T follicular helper cell (primary cell): ENCODE data around the gene EXOSC2.

ENCODE experiments used
- DNase-seq: peaks from one replicate; pipeline ENCODE4 v3.0.0-alpha.2; 2020; ENCODE audit warnings: low read depth

EXOSC2 gene

GRCh38 chr9:130696996-130697395 lies 3.4 kb downstream of the EXOSC2 start:
- no peak for DNase-seq

- DNase-seq = no peak
Measured at GRCh38 chr9:130698514-130698913, 4.9 kb downstream of the EXOSC2 start.

- no peak for DNase-seq
Measured at GRCh38 chr9:130699047-130699446, 5.5 kb downstream of the EXOSC2 start.

- DNase-seq = peak; percentile 58
Measured at GRCh38 chr9:130701059-130702022, 7.8 kb downstream of the EXOSC2 start.

- no peak for DNase-seq
Measured at GRCh38 chr9:130703501-130703900, 9.9 kb downstream of the EXOSC2 start.

GRCh38 chr9:130707225-130707976 lies 13.8 kb downstream of the EXOSC2 start:
- peak; percentile 65 for DNase-seq

- DNase-seq = no peak
Measured at GRCh38 chr9:130710822-130711352, 17.3 kb downstream of the EXOSC2 start.

GRCh38 chr9:130711469-130711868 lies 17.9 kb downstream of the EXOSC2 start:
- no peak for DNase-seq

- DNase-seq = peak; percentile 92
Measured at GRCh38 chr9:130712564-130713285, 19.1 kb downstream of the EXOSC2 start.

GRCh38 chr9:130713286-130713960 lies 19.8 kb downstream of the EXOSC2 start:
- DNase-seq = no peak

- no peak for DNase-seq
Measured at GRCh38 chr9:130714586-130715110, 21.1 kb downstream of the EXOSC2 start.

GRCh38 chr9:130715270-130715669 lies 21.7 kb downstream of the EXOSC2 start:
- no peak for DNase-seq

GRCh38 chr9:130718562-130718961 lies 25.0 kb downstream of the EXOSC2 start:
- DNase-seq = no peak

- DNase-seq = no peak
Measured at GRCh38 chr9:130720762-130721161, 27.2 kb downstream of the EXOSC2 start.

- DNase-seq = no peak
Measured at GRCh38 chr9:130728721-130729120, 35.1 kb downstream of the EXOSC2 start.

- no peak for DNase-seq
Measured at GRCh38 chr9:130729145-130729544, 35.6 kb downstream of the EXOSC2 start.

- DNase-seq = no peak
Measured at GRCh38 chr9:130731355-130731754, 37.8 kb downstream of the EXOSC2 start.

- no peak for DNase-seq
Measured at GRCh38 chr9:130732136-130732535, 38.6 kb downstream of the EXOSC2 start.

- no peak for DNase-seq
Measured at GRCh38 chr9:130732793-130733221, 39.2 kb downstream of the EXOSC2 start.

GRCh38 chr9:130735566-130735965 lies 42.0 kb downstream of the EXOSC2 start:
- no peak for DNase-seq

- DNase-seq = no peak
Measured at GRCh38 chr9:130736834-130737233, 43.3 kb downstream of the EXOSC2 start.
